22Rv1 (cell line): ENCODE results near the gene CD247.

Source experiments
- H3K27ac ChIP-seq: fragments of 450-650 bp; 2 replicates; pipeline ENCODE4 v1.5.1; 2017
- CTCF ChIP-seq: fragments of 450-650 bp; IDR thresholded peaks from 2 replicates; pipeline ENCODE4 v1.5.1; 2017; ENCODE audit warnings: mild to moderate bottlenecking
- ZFX ChIP-seq: fragments of 450-650 bp; IDR thresholded peaks from 2 replicates; pipeline ENCODE4 v1.6.1; 2017; ENCODE audit warnings: antibody characterized with exemption, borderline replicate concordance

The CD247 gene

DNA sequence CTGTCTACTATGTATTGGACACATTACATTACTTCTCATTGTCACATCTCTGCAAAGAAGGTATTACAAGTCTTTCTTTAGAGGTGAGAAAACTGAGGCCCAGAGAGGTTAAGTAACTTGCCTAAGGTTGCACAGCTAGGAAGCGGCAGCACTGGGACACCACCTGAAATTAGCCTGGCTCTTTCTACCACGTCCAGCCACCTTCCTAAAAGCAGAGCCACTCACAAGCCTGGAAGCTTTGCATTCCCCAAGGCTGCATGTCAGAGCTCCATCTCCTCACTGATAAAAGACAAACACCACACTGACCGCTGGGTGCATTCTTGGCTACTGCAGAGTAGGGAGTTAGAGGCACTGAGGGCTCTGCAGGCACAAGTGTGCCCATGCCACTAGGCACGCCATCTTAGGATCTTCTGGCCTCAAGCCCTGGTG, 2.4 kb downstream of the CD247 start:
- TF ChIP-seq ZFX (no peak), CTCF (no peak)
- no peak overlapping the region for H3K27ac ChIP-seq

DNA sequence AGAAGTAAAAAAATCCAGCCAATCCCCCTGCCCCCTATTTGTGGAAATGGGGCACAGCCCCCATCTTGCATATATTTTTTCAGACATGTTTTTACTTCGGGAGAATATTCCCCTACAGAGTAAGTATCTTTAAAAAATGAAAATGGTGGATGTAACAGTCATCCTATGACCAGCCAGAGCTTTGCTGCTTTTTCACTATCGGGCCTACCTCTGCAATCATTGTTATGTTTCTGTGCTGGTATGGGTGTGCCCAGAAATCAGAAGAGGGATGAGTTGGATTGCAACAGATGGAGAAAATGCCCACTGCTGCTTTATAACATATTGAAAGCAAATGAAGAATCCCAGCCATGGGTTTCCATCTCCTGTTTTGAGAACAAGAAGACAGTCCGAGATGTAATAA, 2.9 kb downstream of the CD247 start:
- TF ChIP-seq ZFX (no peak), CTCF (no peak)

DNA sequence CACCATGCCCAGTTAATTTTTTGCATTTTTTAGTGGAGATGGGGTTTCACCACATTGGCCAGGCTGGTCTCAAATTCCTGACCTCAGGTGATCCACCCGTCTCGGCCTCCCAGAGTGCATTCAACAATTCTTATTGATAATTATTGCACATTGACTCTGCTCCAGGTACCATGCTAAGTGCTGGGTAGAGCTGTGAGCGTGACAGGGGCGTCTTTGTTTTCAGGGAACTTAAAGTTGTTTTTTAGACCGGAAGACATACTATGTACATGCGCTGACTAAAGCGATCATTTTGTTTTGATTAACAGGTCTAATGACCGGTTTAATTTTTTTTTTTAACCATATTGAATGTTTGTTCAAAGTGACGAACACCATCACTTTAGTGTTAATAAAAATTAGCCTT, 4.0 kb downstream of the CD247 start:
- H3K27ac ChIP-seq = no peak overlapping the region
- TF ChIP-seq ZFX (no peak), CTCF (no peak)

More for the DNA sequence above, 2.9 kb downstream of the CD247 start:
- no peak overlapping the region for H3K27ac ChIP-seq

DNA sequence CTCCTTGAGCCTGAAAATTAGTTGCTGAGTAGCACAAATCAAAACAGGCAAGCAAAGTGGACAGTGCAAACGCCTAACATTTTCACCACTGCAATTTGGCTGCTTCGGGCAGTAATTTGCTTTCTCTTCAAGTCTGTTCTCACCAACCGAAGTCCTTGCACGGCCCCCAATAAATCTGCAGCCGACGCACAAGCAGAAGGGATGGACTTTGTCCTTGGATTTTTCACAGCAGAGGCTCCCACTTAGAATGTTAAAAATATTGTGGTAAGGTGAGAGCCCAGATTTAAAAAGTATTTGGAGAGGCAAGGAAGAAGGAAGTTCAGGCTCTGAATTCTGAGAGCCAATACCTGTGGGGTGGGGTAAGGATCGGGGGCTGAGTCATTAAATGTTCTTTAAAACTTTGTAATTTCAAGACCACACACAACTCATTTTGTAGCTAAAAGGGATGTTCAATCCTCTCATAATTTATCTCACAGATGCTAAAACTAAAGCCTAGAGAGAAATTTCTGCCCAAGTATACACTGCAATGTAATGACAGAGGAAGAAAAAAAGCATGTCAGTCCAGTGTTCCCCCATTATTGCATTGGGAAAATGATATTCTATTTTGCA, 6.2 kb downstream of the CD247 start:
- no peak overlapping the region for H3K27ac ChIP-seq
- TF ChIP-seq ZFX (no peak), CTCF (no peak)

- H3K27ac ChIP-seq = no peak overlapping the region
- no peak for TF ChIP-seq CTCF
- TF ChIP-seq ZFX = no peak
These were observed 6.8 kb downstream of the CD247 start for GRCh38 chr1:167511374-167511986.

GRCh38 chr1:167510881-167511280, 7.4 kb downstream of the CD247 start:
- H3K27ac ChIP-seq = no peak overlapping the region
- TF ChIP-seq CTCF (no peak), ZFX (no peak)

- no peak overlapping the region for H3K27ac ChIP-seq
- no peak for TF ChIP-seq CTCF
- no peak for TF ChIP-seq ZFX
These were observed 8.1 kb downstream of the CD247 start for GRCh38 chr1:167510244-167510643.
